GM23338 (cell line): Measurements from ENCODE around the gene ATG9A. TPM values are rescaled to one million over a fixed set of nuclear protein-coding genes. Genes with fewer than 3 reads are reported as not detected.

Experiments
- ATAC-seq: fragments of 200-7000 bp; cut with Tn5 transposase; 3 replicates; pipeline ENCODE4 v1.9.1; 2020
- DNase-seq: peaks from one replicate; pipeline ENCODE4 v3.0.0-alpha.2; 2015; ENCODE audit warnings: low spot score
- H2AFZ ChIP-seq: fragments of 200-600 bp; sonication (generic); 2 replicates; pipeline ENCODE4 v1.8.0; 2016; ENCODE audit warnings: antibody characterized with exemption, mild to moderate bottlenecking, moderate library complexity
- H3F3A ChIP-seq: fragments of 200-600 bp; sonication (generic); replicated peaks from 2 replicates; pipeline ENCODE4 v1.8.0; 2017; ENCODE audit warnings: antibody characterized with exemption, mixed run types, low read depth
- H3K27ac ChIP-seq: fragments of 200-600 bp; sonication (generic); 2 replicates; pipeline ENCODE4 v1.6.1; 2016; ENCODE audit warnings: low read depth
- H3K27me3 ChIP-seq: fragments of 200-600 bp; sonication (generic); 2 replicates; pipeline ENCODE4 v1.8.0; 2016; ENCODE audit warnings: mild to moderate bottlenecking, mixed run types, moderate library complexity; ENCODE audit not compliant: insufficient read depth
- H3K36me3 ChIP-seq: fragments of 200-600 bp; sonication (generic); 2 replicates; pipeline ENCODE4 v1.8.0; 2016; ENCODE audit warnings: mild to moderate bottlenecking; ENCODE audit not compliant: insufficient read depth
- H3K4me1 ChIP-seq: fragments of 200-600 bp; sonication (generic); 2 replicates; pipeline ENCODE4 v1.8.0; 2016; ENCODE audit warnings: mild to moderate bottlenecking, moderate library complexity; ENCODE audit not compliant: insufficient read depth
- H3K4me2 ChIP-seq: fragments of 200-600 bp; sonication (generic); 2 replicates; pipeline ENCODE4 v1.7.1; 2017; ENCODE audit warnings: mixed run types
- H3K4me3 ChIP-seq: fragments of 200-600 bp; sonication (generic); 2 replicates; pipeline ENCODE4 v1.6.1; 2016; ENCODE audit warnings: mixed run types
- H3K79me2 ChIP-seq: fragments of 200-600 bp; sonication (generic); replicated peaks from 2 replicates; pipeline ENCODE4 v1.8.0; 2017; ENCODE audit warnings: mild to moderate bottlenecking; ENCODE audit not compliant: insufficient read depth
- H3K9me2 ChIP-seq: fragments of 200-600 bp; sonication (generic); 2 replicates; pipeline ENCODE4 v1.8.0; 2017; ENCODE audit not compliant: insufficient read depth
- H4K20me1 ChIP-seq: fragments of 200-600 bp; sonication (generic); replicated peaks from 2 replicates; pipeline ENCODE4 v1.8.0; 2017; ENCODE audit warnings: mild to moderate bottlenecking; ENCODE audit not compliant: insufficient read depth
- H3K27ac Mint-ChIP-seq: 2 replicates; pipeline ENCODE4 v1.8.0; 2020; ENCODE audit warnings: inconsistent platforms, mild to moderate bottlenecking, moderate library complexity, mixed read lengths
- H3K27me3 Mint-ChIP-seq: 3 replicates; pipeline ENCODE4 v1.8.0; 2022; ENCODE audit warnings: low read depth, mild to moderate bottlenecking, moderate library complexity, mixed read lengths, inconsistent platforms; ENCODE audit not compliant: insufficient read depth, poor library complexity
- H3K36me3 Mint-ChIP-seq: 3 replicates; pipeline ENCODE4 v1.8.0; 2021; ENCODE audit warnings: low read depth, mild to moderate bottlenecking, inconsistent platforms, moderate library complexity, mixed read lengths
- H3K4me1 Mint-ChIP-seq: 3 replicates; pipeline ENCODE4 v1.8.0; 2020; ENCODE audit warnings: mild to moderate bottlenecking, inconsistent platforms, mixed read lengths
- H3K4me3 Mint-ChIP-seq: 3 replicates; pipeline ENCODE4 v1.8.0; 2021; ENCODE audit warnings: moderate library complexity, mild to moderate bottlenecking, inconsistent platforms, mixed read lengths
- H3K9me3 Mint-ChIP-seq: 3 replicates; pipeline ENCODE4 v1.8.0; 2020; ENCODE audit warnings: moderate library complexity, mild to moderate bottlenecking, inconsistent platforms, mixed read lengths
- CREB1 ChIP-seq: fragments of 250-450 bp; sonication (Bioruptor Pico); IDR thresholded peaks from 2 replicates; pipeline ENCODE4 v1.5.0; 2020; ENCODE audit warnings: low read depth, mild to moderate bottlenecking, moderate library complexity
- EZH2 ChIP-seq: fragments of 200-600 bp; sonication (generic); IDR thresholded peaks from one replicate; pipeline ENCODE4 v1.8.0; 2017; ENCODE audit warnings: antibody characterized with exemption, mild to moderate bottlenecking, low read depth; ENCODE audit not compliant: unreplicated experiment
- EZH2phosphoT487 ChIP-seq: fragments of 200-600 bp; sonication (generic); IDR thresholded peaks from one replicate; pipeline ENCODE4 v1.8.1; 2018; ENCODE audit warnings: antibody characterized with exemption; ENCODE audit not compliant: unreplicated experiment
- JUNB ChIP-seq: IDR thresholded peaks from one replicate; pipeline ENCODE4 v1.6.1; 2016; ENCODE audit warnings: antibody characterized with exemption; ENCODE audit not compliant: unreplicated experiment
- NANOG ChIP-seq: IDR thresholded peaks from 2 replicates; pipeline ENCODE4 v1.6.1; 2016; ENCODE audit warnings: antibody characterized with exemption, borderline replicate concordance
- POLR2AphosphoS5 ChIP-seq: IDR thresholded peaks from 2 replicates; pipeline ENCODE4 v1.6.1; 2016; ENCODE audit warnings: antibody characterized with exemption, low read depth
- STAT1 ChIP-seq: IDR thresholded peaks from one replicate; pipeline ENCODE4 v1.6.1; 2016; ENCODE audit warnings: antibody characterized with exemption; ENCODE audit not compliant: unreplicated experiment
- ZNF114 ChIP-seq: fragments of 250-450 bp; sonication (Bioruptor Pico); IDR thresholded peaks from 2 replicates; pipeline ENCODE4 v1.5.0; 2020; ENCODE audit warnings: mild to moderate bottlenecking, moderate library complexity
- ZNF331 ChIP-seq: fragments of 250-450 bp; sonication (Bioruptor Pico); IDR thresholded peaks from 2 replicates; pipeline ENCODE4 v1.5.0; 2020; ENCODE audit warnings: low read depth, mild to moderate bottlenecking, moderate library complexity
- polyA plus RNA-seq: library from polyadenylated mRNA; unstranded; fragments of >200 nt; fragmentation: Nextera tagmentation; extraction: Ambion mirVana; gene quantifications from 2 replicates; pipeline ENCODE4 v1.2.1, GENCODE V29; 2016
- total RNA-seq: library from RNA; depleted of rRNA; stranded (reverse); fragments of >200 nt; shearing (Covaris generic); gene quantifications from 2 replicates; pipeline ENCODE4 v1.2.3, GENCODE V29; 2014
- TF ChIP-seq, protein P1 (sequence below): IDR thresholded peaks from 2 replicates; pipeline ENCODE4 v1.6.1; 2016; ENCODE audit warnings: antibody characterized with exemption
- TF ChIP-seq, protein P2 (sequence below): fragments of 250-450 bp; sonication (Bioruptor Pico); IDR thresholded peaks from 2 replicates; pipeline ENCODE4 v1.5.0; 2020; ENCODE audit warnings: mild to moderate bottlenecking, moderate library complexity
- TF ChIP-seq, protein P3 (sequence below), 2 experiments: fragments of 200-600 bp in 1 of 2; sonication (generic) in 1 of 2; conservative IDR thresholded peaks; 2 replicates each; pipeline versions ENCODE4 v1.5.1 to v1.6.1; 2016 to 2017; ENCODE audit warnings: antibody characterized with exemption in 2 of 2, low read depth in 2 of 2, mild to moderate bottlenecking in 2 of 2, moderate library complexity in 1 of 2
- TF ChIP-seq, protein P4 (sequence below): IDR thresholded peaks from one replicate; pipeline ENCODE4 v1.6.1; 2018; ENCODE audit warnings: antibody characterized with exemption; ENCODE audit not compliant: unreplicated experiment

ATG9A gene
- total and polyA plus RNA-seq, 2 experiments from 2014 or later, result 20.7 to 54.2 TPM

DNA sequence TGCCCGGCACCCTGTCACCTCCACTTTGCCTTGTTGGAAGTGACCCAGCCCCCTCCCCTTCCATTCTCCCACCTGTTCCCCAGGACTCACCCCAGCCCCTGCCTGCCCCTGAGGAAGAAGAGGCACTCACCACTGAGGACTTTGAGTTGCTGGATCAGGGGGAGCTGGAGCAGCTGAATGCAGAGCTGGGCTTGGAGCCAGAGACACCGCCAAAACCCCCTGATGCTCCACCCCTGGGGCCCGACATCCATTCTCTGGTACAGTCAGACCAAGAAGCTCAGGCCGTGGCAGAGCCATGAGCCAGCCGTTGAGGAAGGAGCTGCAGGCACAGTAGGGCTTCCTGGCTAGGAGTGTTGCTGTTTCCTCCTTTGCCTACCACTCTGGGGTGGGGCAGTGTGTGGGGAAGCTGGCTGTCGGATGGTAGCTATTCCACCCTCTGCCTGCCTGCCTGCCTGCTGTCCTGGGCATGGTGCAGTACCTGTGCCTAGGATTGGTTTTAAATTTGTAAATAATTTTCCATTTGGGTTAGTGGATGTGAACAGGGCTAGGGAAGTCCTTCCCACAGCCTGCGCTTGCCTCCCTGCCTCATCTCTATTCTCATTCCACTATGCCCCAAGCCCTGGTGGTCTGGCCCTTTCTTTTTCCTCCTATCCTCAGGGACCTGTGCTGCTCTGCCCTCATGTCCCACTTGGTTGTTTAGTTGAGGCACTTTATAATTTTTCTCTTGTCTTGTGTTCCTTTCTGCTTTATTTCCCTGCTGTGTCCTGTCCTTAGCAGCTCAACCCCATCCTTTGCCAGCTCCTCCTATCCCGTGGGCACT lies 46.9 kb downstream of the ATG9A start:
- H3K36me3 Mint-ChIP-seq, result peaks cover 30% of the 10 kb centered on the region
- DNase-seq (no peak), ATAC-seq (no peak)
- TF ChIP-seq, protein P1, sequence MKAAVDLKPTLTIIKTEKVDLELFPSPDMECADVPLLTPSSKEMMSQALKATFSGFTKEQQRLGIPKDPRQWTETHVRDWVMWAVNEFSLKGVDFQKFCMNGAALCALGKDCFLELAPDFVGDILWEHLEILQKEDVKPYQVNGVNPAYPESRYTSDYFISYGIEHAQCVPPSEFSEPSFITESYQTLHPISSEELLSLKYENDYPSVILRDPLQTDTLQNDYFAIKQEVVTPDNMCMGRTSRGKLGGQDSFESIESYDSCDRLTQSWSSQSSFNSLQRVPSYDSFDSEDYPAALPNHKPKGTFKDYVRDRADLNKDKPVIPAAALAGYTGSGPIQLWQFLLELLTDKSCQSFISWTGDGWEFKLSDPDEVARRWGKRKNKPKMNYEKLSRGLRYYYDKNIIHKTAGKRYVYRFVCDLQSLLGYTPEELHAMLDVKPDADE, result no peak
- TF ChIP-seq STAT1 (no peak), NANOG (no peak), JUNB (no peak), ZNF114 (no peak), CREB1 (CRISPR knock-in tag) (no peak), EZH2phosphoT487 (no peak), POLR2AphosphoS5 (no peak), ZNF331 (CRISPR knock-in tag) (no peak), EZH2 (no peak)
- TF ChIP-seq, protein P2, sequence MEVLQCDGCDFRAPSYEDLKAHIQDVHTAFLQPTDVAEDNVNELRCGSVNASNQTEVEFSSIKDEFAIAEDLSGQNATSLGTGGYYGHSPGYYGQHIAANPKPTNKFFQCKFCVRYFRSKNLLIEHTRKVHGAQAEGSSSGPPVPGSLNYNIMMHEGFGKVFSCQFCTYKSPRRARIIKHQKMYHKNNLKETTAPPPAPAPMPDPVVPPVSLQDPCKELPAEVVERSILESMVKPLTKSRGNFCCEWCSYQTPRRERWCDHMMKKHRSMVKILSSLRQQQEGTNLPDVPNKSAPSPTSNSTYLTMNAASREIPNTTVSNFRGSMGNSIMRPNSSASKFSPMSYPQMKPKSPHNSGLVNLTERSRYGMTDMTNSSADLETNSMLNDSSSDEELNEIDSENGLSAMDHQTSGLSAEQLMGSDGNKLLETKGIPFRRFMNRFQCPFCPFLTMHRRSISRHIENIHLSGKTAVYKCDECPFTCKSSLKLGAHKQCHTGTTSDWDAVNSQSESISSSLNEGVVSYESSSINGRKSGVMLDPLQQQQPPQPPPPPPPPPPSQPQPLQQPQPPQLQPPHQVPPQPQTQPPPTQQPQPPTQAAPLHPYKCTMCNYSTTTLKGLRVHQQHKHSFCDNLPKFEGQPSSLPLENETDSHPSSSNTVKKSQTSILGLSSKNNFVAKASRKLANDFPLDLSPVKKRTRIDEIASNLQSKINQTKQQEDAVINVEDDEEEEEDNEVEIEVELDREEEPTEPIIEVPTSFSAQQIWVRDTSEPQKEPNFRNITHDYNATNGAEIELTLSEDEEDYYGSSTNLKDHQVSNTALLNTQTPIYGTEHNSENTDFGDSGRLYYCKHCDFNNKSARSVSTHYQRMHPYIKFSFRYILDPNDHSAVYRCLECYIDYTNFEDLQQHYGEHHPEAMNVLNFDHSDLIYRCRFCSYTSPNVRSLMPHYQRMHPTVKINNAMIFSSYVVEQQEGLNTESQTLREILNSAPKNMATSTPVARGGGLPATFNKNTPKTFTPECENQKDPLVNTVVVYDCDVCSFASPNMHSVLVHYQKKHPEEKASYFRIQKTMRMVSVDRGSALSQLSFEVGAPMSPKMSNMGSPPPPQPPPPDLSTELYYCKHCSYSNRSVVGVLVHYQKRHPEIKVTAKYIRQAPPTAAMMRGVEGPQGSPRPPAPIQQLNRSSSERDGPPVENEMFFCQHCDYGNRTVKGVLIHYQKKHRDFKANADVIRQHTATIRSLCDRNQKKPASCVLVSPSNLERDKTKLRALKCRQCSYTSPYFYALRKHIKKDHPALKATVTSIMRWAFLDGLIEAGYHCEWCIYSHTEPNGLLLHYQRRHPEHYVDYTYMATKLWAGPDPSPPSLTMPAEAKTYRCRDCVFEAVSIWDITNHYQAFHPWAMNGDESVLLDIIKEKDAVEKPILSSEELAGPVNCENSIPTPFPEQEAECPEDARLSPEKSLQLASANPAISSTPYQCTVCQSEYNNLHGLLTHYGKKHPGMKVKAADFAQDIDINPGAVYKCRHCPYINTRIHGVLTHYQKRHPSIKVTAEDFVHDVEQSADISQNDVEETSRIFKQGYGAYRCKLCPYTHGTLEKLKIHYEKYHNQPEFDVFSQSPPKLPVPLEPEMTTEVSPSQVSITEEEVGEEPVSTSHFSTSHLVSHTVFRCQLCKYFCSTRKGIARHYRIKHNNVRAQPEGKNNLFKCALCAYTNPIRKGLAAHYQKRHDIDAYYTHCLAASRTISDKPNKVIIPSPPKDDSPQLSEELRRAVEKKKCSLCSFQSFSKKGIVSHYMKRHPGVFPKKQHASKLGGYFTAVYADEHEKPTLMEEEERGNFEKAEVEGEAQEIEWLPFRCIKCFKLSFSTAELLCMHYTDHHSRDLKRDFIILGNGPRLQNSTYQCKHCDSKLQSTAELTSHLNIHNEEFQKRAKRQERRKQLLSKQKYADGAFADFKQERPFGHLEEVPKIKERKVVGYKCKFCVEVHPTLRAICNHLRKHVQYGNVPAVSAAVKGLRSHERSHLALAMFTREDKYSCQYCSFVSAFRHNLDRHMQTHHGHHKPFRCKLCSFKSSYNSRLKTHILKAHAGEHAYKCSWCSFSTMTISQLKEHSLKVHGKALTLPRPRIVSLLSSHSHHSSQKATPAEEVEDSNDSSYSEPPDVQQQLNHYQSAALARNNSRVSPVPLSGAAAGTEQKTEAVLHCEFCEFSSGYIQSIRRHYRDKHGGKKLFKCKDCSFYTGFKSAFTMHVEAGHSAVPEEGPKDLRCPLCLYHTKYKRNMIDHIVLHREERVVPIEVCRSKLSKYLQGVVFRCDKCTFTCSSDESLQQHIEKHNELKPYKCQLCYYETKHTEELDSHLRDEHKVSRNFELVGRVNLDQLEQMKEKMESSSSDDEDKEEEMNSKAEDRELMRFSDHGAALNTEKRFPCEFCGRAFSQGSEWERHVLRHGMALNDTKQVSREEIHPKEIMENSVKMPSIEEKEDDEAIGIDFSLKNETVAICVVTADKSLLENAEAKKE (CRISPR knock-in tag), result no peak
- TF ChIP-seq, protein P3, sequence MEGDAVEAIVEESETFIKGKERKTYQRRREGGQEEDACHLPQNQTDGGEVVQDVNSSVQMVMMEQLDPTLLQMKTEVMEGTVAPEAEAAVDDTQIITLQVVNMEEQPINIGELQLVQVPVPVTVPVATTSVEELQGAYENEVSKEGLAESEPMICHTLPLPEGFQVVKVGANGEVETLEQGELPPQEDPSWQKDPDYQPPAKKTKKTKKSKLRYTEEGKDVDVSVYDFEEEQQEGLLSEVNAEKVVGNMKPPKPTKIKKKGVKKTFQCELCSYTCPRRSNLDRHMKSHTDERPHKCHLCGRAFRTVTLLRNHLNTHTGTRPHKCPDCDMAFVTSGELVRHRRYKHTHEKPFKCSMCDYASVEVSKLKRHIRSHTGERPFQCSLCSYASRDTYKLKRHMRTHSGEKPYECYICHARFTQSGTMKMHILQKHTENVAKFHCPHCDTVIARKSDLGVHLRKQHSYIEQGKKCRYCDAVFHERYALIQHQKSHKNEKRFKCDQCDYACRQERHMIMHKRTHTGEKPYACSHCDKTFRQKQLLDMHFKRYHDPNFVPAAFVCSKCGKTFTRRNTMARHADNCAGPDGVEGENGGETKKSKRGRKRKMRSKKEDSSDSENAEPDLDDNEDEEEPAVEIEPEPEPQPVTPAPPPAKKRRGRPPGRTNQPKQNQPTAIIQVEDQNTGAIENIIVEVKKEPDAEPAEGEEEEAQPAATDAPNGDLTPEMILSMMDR (conservative IDR thresholded peaks at IDR 0.05; ENCODE audit: low read depth in 2 of 2), result no peak
- TF ChIP-seq, protein P4, sequence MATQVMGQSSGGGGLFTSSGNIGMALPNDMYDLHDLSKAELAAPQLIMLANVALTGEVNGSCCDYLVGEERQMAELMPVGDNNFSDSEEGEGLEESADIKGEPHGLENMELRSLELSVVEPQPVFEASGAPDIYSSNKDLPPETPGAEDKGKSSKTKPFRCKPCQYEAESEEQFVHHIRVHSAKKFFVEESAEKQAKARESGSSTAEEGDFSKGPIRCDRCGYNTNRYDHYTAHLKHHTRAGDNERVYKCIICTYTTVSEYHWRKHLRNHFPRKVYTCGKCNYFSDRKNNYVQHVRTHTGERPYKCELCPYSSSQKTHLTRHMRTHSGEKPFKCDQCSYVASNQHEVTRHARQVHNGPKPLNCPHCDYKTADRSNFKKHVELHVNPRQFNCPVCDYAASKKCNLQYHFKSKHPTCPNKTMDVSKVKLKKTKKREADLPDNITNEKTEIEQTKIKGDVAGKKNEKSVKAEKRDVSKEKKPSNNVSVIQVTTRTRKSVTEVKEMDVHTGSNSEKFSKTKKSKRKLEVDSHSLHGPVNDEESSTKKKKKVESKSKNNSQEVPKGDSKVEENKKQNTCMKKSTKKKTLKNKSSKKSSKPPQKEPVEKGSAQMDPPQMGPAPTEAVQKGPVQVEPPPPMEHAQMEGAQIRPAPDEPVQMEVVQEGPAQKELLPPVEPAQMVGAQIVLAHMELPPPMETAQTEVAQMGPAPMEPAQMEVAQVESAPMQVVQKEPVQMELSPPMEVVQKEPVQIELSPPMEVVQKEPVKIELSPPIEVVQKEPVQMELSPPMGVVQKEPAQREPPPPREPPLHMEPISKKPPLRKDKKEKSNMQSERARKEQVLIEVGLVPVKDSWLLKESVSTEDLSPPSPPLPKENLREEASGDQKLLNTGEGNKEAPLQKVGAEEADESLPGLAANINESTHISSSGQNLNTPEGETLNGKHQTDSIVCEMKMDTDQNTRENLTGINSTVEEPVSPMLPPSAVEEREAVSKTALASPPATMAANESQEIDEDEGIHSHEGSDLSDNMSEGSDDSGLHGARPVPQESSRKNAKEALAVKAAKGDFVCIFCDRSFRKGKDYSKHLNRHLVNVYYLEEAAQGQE, result no peak
- Histone ChIP-seq H3K27ac (no peak overlapping the region), H3F3A (peaks cover 10% of the 10 kb centered on the region), H4K20me1 (no peaks in the 10 kb centered on the region; the same call in 1 of the 2 replicates), H3K9me2 (no peaks in the 10 kb centered on the region), H3K4me2 (no peak overlapping the region), H3K4me3 (no peak overlapping the region), H3K36me3 (no peaks in the 10 kb centered on the region), H2AFZ (no peak overlapping the region), H3K27me3 (no peaks in the 10 kb centered on the region), H3K4me1 (peaks cover 7% of the 10 kb centered on the region), H3K79me2 (peaks cover 7% of the 10 kb centered on the region)
- peaks cover 5% of the 10 kb centered on the region for H3K27me3 Mint-ChIP-seq
- H3K9me3 Mint-ChIP-seq, result no peaks in the 10 kb centered on the region; the same call in 2 of the 3 replicates
- no peak overlapping the region for H3K4me3 Mint-ChIP-seq
- H3K27ac Mint-ChIP-seq, result no peak overlapping the region
- peaks cover 8% of the 10 kb centered on the region; the same call in 2 of the 3 replicates for H3K4me1 Mint-ChIP-seq
